ENCODE data around the gene DQX1.
A peak's percentile ranks its signal among the peaks of the same experiment; 100 is the strongest.
"Not testable (repeated sequence)": the region's sequence is repeated elsewhere in the genome, so short reads cannot be mapped to it uniquely, and the experiment has no call there.

The DQX1 gene

DNA sequence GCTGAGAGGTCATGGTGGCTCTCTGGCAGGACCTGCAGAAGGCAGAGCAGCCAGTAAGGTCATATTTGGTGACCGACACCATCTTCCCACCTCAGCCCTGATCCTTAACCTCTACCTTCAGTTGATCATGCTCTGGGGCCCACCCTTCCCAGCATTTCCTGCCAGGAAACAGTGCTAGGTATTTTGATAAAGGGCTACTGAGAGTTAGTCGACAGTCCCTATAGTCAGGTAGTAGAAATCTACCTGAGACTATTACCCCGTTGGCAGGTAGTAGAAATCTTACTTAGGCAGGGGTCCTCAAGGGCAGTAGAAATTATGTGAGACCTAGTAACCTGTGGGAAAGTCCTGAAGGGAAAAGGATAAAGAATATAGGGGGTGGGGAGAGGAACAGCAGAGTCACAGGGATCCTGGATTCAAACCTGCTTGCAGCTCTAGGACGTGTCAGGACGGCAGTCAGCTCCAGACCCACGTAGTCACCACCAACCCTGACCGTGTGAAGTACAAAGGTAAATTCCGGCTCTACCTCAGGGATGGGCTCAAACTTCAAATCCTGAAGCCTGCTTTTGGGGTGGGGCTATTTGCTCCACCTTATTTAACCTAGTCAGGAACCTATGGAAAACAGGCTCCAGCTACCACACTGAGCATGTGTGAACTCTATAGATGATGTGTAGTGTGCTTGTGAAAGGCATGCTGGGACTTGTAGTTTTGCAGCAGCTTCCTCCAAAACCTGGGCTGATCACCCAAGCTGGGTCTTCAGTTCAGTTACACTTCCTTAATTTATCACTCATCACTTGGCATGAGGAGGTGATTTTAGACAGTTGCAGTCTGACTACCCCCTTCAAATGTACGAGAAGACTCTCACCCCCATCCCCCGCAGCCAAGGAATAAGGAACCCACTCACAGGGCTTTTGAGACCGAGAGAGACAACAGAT is at the start of gene DQX1:
Gene DQX1 (minus strand): TSS at position 515 of the 932 bp plus-strand sequence. CDS start 502 bp downstream, at position 13.
- DNase-seq = no peak

DNA sequence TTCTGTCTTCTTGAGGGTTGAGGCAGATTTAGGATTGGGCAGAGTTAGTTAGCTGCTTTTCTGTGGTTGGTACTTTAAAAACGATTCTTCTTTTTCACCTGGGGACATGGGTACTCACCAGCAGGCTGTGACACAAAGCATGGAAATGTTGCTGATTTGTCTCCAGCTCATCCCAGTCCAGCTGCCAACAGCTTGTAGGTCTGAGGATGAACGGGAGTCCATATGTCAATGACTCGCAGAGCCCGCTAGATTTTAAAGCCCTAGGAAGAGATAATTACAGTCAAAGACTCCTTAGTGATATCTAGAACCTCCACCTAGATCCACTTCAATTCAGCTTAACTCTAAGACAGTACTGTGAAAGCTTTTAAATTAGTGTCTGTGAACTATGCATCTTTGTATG is 49.3 kb upstream of the DQX1 start:
- no peak for DNase-seq

DNA sequence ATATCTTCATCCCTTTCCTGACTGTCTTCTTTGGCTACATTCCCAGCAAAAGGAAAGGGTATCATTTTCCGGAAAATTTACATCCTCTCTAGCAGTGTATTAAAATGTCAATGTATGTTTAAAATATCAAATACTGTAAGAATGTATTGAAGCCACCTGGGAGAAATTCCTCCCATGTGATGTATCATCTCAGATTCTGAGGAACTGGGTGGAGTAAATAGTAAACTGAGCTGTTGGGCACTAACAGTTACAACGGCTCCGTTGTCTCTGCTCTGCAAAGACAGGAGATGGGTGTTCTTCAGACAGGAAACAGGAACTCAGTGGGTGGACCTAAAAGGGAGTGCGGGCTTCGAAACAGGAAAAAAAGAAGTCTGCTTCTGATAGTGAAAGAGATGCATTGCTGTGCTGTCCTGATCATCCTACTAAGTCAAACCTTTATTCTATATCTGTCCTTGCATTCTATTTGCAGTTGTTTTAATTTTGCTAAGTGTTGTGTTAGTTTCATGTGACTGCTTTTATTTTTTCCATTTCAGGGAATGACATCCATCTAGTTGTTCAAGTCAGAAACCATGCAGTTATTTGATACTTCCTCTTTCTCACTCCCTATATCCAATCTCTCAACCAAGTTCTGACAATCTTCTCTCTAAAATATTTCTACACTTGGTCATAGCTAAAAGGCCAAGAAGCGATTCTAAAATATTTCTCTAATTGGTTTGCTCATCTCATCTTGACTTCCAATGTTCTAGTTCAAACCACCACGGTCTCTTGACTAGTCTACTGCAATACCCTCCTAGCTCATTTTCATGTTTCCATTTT is 47.9 kb upstream of the DQX1 start:
- DNase-seq = no peak

GRCh38 chr2:74572178-74572925 is 46.3 kb upstream of the DQX1 start:
- no peak for DNase-seq

- DNase-seq = no peak
Observed at GRCh38 chr2:74571058-74571457, 45.0 kb upstream of the DQX1 start.

DNA sequence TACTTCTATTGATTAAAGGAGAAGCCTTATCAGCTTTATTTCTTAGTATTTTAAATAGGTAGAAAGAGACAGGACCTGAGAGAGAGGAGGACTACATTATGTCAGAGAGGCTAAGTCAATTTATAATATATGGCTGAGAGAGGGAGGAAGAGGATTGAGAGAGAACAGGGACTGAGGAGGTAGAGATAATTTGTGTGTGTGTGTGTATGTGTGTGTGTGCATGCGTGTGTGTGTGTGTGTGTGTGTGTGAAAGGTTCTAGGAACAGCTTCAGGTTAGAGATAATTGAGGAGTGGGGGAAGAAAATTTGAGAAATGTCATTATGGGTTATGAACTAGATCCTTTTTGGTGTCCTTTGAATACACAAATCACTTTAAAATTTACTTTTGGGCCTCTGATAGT is 43.7 kb upstream of the DQX1 start:
- no peak for DNase-seq

DNA sequence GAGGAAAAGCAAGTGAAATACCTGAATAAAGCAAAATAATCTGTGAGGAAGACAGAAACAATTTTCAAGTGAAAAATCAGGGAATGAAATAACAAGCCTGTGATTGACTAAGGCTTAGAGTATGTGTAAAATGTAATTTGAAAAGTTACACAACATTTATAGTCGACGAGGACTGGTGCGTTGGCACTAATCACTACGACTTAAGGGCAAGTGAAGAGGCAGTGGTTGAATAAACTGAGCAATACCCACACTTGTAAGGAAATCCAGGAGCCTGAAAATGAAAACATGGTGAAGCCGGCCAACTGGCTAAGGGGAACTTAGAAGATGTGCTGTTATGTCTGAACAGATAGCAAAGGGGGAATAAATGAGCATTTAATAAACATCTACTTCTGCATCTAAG is 41.9 kb upstream of the DQX1 start:
- no peak for DNase-seq

GRCh38 chr2:74566754-74567085 is 40.7 kb upstream of the DQX1 start:
- DNase-seq = no peak

GRCh38 chr2:74566076-74566753 is 40.2 kb upstream of the DQX1 start:
- no peak for DNase-seq

DNA sequence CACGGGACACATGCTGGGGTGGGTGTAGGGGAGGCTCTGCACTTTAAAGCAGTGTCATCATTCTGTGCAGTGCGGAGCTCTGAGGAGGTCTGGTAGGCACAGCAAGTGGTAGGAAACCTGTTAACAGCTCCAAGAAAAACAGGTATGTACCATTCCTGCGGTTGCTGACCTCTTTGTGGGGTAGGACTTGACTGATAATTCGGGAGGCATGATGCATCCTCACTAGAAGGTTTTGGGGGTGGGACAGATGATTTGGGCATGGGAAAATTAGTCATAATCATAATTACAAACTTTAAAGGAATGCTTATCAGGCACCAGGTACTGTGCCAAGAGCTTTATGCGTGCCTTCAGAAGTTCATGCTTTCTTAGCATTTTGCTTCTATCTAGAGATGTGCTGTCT is 38.2 kb upstream of the DQX1 start:
- no peak for DNase-seq

DNA sequence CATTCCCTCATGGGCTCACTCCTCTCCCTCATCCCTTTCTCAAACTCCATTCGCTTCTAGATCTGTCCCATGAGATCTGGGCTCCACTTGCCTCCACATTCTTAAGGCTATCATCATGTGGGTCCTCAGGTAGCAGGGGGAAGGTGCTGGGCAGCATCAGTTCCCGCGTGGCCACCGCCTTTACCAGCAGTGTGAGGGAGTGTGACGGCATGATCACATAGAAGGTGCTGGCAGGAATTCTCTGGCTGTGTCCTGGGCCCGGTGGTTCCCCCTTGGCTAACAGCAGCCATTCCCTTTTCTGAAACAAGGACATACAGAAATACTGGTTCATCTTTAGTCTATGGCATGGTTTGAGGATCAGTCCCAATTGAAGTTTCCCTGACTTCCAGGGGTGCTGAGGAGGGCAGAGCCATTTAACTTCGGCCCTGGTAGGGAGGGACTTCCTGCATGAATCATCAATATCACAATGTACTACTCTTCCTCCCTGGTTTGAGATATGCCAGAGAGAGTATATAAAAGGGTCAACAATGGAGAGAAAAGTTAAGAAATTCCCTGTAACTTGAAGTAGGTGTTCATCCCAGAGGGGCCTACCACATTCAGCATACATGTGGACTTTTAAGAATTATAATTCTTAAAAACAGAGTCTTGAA is 36.2 kb upstream of the DQX1 start:
- no peak for DNase-seq

- not testable (repeated sequence) for DNase-seq
Observed at GRCh38 chr2:74561022-74561421, 35.0 kb upstream of the DQX1 start.

- no peak for DNase-seq
Observed at GRCh38 chr2:74560591-74560990, 34.6 kb upstream of the DQX1 start.

GRCh38 chr2:74559912-74560311 is 33.9 kb upstream of the DQX1 start:
- no peak for DNase-seq

- no peak for DNase-seq
Observed at GRCh38 chr2:74558284-74559230, 32.5 kb upstream of the DQX1 start.

GRCh38 chr2:74556831-74557370 is 30.9 kb upstream of the DQX1 start:
- no peak for DNase-seq

- DNase-seq = no peak
Observed at GRCh38 chr2:74556159-74556558, 30.1 kb upstream of the DQX1 start.

GRCh38 chr2:74555610-74556103 is 29.6 kb upstream of the DQX1 start:
- DNase-seq = no peak

DNA sequence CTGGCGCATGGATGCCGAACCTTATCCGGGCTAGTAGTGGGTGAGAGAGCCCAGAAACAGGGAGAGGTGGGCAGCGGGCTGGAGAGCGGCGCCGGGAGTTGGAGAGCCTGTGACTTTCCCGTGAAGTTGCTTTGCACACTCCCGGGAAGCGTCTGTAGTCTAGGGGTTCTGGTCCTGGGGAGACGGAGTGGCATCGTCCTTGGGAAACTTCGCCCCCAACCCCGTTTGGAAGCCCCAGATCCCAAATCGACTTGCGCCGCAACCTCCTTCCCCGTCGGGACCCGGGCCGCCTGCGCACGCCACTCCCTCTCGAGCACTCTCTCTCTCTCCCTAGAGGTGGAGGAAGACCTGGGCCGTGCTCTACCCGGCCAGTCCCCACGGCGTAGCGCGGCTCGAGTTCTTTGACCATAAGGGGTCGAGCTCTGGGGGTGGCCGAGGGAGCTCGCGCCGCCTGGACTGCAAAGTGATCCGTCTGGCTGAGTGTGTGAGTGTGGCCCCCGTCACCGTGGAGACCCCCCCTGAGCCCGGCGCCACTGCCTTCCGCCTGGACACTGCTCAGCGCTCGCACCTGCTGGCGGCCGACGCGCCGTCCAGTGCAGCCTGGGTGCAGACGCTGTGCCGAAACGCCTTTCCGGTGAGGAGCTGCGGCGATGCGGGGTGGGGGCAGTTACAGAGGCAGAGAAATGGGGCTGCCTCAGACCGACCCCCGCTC is 28.9 kb upstream of the DQX1 start:
- peak; percentile 34 for DNase-seq

Data from activated T-cell treated with anti-CD3 and anti-CD28 coated beads for 4 hours (primary cell).